OCI-LY1 (cell line): ENCODE data around the gene KIAA2012.

ENCODE experiments used
- EZH2 ChIP-seq: fragments of 200-600 bp; sonication (generic), shearing (Covaris generic); IDR thresholded peaks from 2 replicates; pipeline ENCODE4 v1.8.0; 2017; ENCODE audit warnings: borderline replicate concordance, mixed run types, mild to moderate bottlenecking, antibody characterized with exemption, low read length, moderate library complexity, mixed read lengths
- TF ChIP-seq, protein P1 (sequence below): fragments of 200-600 bp; sonication (generic), shearing (Covaris generic); IDR thresholded peaks from 2 replicates; pipeline ENCODE4 v1.5.1; 2017; ENCODE audit warnings: mild to moderate bottlenecking, antibody characterized with exemption, low read length, moderate library complexity, mixed read lengths

DNA sequence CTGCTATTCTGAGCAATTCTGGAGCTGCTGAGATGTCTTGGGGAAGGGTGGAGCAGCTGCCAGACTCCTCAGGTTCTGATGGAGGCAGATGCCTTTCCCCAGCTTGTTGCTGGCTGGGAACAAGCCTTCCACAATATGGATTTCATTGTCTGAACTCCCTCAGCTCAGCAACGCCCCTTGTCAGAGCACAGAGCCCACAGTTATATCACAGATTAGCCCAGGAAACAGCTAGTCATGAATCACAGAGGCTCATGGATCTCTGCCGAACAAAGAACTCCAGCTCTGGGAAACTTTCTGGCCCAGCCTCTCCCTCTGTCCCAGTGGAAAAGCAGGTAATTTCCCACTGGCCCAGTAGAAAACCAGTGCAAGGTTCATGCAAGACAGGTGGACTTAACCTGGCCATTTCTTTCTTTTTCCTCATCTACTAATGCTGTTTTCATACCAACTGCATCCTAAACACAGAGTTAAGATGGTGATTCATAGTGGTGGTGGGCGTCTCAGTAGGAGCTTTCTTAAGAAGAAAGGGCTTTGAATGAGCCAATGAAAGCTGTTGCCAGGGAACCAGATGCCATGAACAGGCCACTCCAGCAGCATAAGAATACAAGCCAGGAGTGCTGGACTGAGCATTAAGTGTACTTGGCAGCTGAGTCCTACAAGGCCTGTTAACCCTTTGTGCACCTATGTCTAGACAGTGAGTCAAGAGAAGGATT is 8.7 kb upstream of the KIAA2012 start:
- TF ChIP-seq, protein P1, sequence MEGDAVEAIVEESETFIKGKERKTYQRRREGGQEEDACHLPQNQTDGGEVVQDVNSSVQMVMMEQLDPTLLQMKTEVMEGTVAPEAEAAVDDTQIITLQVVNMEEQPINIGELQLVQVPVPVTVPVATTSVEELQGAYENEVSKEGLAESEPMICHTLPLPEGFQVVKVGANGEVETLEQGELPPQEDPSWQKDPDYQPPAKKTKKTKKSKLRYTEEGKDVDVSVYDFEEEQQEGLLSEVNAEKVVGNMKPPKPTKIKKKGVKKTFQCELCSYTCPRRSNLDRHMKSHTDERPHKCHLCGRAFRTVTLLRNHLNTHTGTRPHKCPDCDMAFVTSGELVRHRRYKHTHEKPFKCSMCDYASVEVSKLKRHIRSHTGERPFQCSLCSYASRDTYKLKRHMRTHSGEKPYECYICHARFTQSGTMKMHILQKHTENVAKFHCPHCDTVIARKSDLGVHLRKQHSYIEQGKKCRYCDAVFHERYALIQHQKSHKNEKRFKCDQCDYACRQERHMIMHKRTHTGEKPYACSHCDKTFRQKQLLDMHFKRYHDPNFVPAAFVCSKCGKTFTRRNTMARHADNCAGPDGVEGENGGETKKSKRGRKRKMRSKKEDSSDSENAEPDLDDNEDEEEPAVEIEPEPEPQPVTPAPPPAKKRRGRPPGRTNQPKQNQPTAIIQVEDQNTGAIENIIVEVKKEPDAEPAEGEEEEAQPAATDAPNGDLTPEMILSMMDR, result no peak
- TF ChIP-seq EZH2, result no peak
